DOHH2 (cell line): ENCODE results near the gene TNRC18.

Source experiments
- H3F3A ChIP-seq: fragments of 200-600 bp; sonication (generic), shearing (Covaris generic); 2 replicates; pipeline ENCODE4 v1.6.0; 2016; ENCODE audit warnings: antibody characterized with exemption, mild to moderate bottlenecking; ENCODE audit not compliant: control insufficient read depth, insufficient read depth
- H3K27ac ChIP-seq: fragments of 200-600 bp; sonication (generic); 2 replicates; pipeline ENCODE4 v1.5.1; 2014; ENCODE audit warnings: low read depth, mild to moderate bottlenecking, low read length, moderate library complexity
- H3K27me3 ChIP-seq: fragments of 200-600 bp; sonication (generic); 2 replicates; pipeline ENCODE4 v1.6.1; 2014; ENCODE audit warnings: mild to moderate bottlenecking, low read length, mixed read lengths; ENCODE audit not compliant: control insufficient read depth
- H3K36me3 ChIP-seq: fragments of 200-600 bp; sonication (generic); 2 replicates; pipeline ENCODE4 v1.6.1; 2014; ENCODE audit warnings: mild to moderate bottlenecking, low read length, moderate library complexity, mixed read lengths; ENCODE audit not compliant: control insufficient read depth
- H3K4me1 ChIP-seq: fragments of 200-600 bp; sonication (generic); 2 replicates; pipeline ENCODE4 v1.6.1; 2014; ENCODE audit warnings: mild to moderate bottlenecking, low read length, mixed read lengths; ENCODE audit not compliant: control insufficient read depth
- H3K4me2 ChIP-seq: fragments of 200-600 bp; sonication (generic); 2 replicates; pipeline ENCODE4 v1.6.0; 2014; ENCODE audit warnings: mild to moderate bottlenecking, low read length, moderate library complexity
- H3K4me3 ChIP-seq: fragments of 200-600 bp; sonication (generic); 2 replicates; pipeline ENCODE4 v1.5.1; 2014; ENCODE audit warnings: mild to moderate bottlenecking, low read length, mixed read lengths
- H3K79me2 ChIP-seq: fragments of 200-600 bp; sonication (generic); 2 replicates; pipeline ENCODE4 v1.6.1; 2014; ENCODE audit warnings: mild to moderate bottlenecking, low read length, mixed read lengths; ENCODE audit not compliant: control insufficient read depth
- H3K9me2 ChIP-seq: fragments of 200-600 bp; sonication (generic); replicated peaks from 2 replicates; pipeline ENCODE4 v1.6.1; 2014; ENCODE audit warnings: mild to moderate bottlenecking, low read length, mixed read lengths; ENCODE audit not compliant: control insufficient read depth
- H3K9me3 ChIP-seq: fragments of 200-600 bp; sonication (generic); 2 replicates; pipeline ENCODE4 v1.6.1; 2014; ENCODE audit warnings: antibody characterized with exemption, low read length, mixed read lengths; ENCODE audit not compliant: control insufficient read depth, insufficient read depth
- H4K20me1 ChIP-seq: fragments of 200-600 bp; sonication (generic); 2 replicates; pipeline ENCODE4 v1.6.0; 2014; ENCODE audit warnings: low read depth, mild to moderate bottlenecking, antibody characterized with exemption, low read length, moderate library complexity; ENCODE audit not compliant: control insufficient read depth, insufficient read depth
- EZH2phosphoT487 ChIP-seq: fragments of 200-600 bp; sonication (generic); IDR thresholded peaks from 2 replicates; pipeline ENCODE4 v1.6.1; 2017; ENCODE audit warnings: borderline replicate concordance, mild to moderate bottlenecking, antibody characterized with exemption, low read length, moderate library complexity, mixed read lengths
- TF ChIP-seq, protein P1 (sequence below): fragments of 200-600 bp; sonication (generic); IDR thresholded peaks from one replicate; pipeline ENCODE4 v1.5.1; 2014; ENCODE audit warnings: antibody characterized with exemption, mild to moderate bottlenecking, low read depth, low read length; ENCODE audit not compliant: poor library complexity, severe bottlenecking

The TNRC18 gene

GRCh38 chr7:5408777-5409176 lies 14.9 kb downstream of the TNRC18 start:
- Histone ChIP-seq H4K20me1 (peaks cover 5% of the 10 kb centered on the region; the same call in 1 of the 2 replicates), H3F3A (0 out of 2 replicates have a peak, but pooled peaks cover 5% of the 10 kb centered on the region), H3K4me3 (no peak overlapping the region), H3K4me1 (no peaks in the 10 kb centered on the region), H3K9me3 (no peaks in the 10 kb centered on the region), H3K79me2 (no peaks in the 10 kb centered on the region), H3K27ac (no peak overlapping the region), H3K4me2 (no peak overlapping the region), H3K9me2 (no peaks in the 10 kb centered on the region), H3K36me3 (no peaks in the 10 kb centered on the region), H3K27me3 (peaks cover 10% of the 10 kb centered on the region; the same call in 1 of the 2 replicates)
- TF ChIP-seq, protein P1, sequence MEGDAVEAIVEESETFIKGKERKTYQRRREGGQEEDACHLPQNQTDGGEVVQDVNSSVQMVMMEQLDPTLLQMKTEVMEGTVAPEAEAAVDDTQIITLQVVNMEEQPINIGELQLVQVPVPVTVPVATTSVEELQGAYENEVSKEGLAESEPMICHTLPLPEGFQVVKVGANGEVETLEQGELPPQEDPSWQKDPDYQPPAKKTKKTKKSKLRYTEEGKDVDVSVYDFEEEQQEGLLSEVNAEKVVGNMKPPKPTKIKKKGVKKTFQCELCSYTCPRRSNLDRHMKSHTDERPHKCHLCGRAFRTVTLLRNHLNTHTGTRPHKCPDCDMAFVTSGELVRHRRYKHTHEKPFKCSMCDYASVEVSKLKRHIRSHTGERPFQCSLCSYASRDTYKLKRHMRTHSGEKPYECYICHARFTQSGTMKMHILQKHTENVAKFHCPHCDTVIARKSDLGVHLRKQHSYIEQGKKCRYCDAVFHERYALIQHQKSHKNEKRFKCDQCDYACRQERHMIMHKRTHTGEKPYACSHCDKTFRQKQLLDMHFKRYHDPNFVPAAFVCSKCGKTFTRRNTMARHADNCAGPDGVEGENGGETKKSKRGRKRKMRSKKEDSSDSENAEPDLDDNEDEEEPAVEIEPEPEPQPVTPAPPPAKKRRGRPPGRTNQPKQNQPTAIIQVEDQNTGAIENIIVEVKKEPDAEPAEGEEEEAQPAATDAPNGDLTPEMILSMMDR = no peak
- TF ChIP-seq EZH2phosphoT487 = no peak

DNA sequence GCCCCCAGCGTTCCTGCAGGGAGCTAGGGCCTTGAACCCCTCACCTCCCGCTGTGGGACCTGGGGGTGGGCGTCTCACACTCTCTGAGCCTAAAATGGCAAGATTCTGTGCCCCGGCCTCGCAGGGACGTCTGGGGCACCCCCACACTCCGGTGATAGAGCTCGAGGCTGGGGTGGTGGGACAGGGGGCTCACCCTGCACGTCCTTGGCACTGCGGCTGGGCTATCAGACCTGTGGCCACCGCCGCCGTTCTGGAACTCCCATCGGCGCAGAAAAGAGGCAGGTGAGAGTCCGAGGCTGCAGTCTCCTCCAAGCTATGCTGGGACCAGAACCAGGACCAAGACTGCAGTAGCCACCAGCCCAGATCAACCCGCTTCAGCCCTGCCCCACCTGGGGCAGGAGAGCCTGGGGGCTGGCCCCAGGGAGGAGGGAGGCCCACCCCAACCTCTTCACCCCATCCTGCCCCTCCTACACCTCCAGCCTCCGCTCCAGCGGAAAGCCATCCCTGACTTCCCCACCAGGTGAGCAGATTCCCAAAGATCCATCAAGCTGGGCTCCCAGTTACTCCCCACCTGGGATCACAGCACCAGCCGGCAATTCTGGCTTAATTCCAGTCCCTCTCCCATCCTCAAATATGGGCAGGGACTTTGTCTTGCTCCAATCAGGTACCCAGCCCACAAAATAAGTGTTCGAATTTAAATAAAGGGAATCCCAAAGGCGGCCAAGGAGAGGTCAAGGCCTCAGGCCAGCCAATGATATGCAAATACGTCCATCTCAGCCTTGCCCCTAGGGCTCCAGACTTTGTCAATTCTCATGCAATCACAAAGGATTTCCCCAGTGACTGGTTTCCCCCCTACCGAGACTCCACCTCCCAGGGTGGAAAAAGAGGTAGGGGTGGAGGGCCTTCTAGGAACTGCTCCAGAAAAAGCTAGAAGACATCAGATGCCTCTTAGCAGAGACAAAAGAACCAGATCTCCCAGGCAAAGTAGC lies 16.4 kb downstream of the TNRC18 start:
- H3K4me3 ChIP-seq = no peak overlapping the region
- no peaks in the 10 kb centered on the region for H3F3A ChIP-seq
- no peaks in the 10 kb centered on the region for H3K9me2 ChIP-seq
- no peaks in the 10 kb centered on the region for H4K20me1 ChIP-seq
- no peaks in the 10 kb centered on the region for H3K9me3 ChIP-seq
- H3K4me1 ChIP-seq = no peaks in the 10 kb centered on the region
- no peak overlapping the region for H3K27ac ChIP-seq
- no peak for TF ChIP-seq EZH2phosphoT487
- TF ChIP-seq, protein P1 = no peak
- no peak overlapping the region for H3K4me2 ChIP-seq
- 0 out of 2 replicates have a peak, but pooled peaks cover 4% of the 10 kb centered on the region for H3K27me3 ChIP-seq
- H3K36me3 ChIP-seq = no peaks in the 10 kb centered on the region
- no peaks in the 10 kb centered on the region for H3K79me2 ChIP-seq

DNA sequence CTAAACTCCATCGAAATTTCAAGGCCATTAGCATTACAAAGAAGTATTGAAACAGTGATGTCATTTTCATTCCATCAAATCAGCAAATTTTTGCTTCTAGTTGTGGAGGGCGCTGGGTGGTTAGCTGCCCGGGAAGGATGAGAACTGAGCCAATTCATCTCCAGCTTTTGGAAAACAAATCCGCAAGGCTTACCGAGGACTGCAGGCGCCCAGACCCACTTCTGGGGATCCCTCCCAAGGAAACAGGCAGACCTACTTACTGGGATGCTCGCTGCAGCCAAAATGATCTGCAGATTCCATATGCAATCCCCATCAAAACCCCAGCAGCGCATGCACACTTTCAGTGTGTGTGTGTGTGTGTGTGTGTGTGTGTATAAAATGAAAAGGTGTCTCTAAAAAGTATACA lies 19.2 kb downstream of the TNRC18 start:
- Histone ChIP-seq H3K36me3 (no peaks in the 10 kb centered on the region), H3K4me2 (no peak overlapping the region), H3K9me2 (no peaks in the 10 kb centered on the region), H3K27ac (no peak overlapping the region), H3K4me3 (no peak overlapping the region), H3K4me1 (no peaks in the 10 kb centered on the region), H4K20me1 (no peaks in the 10 kb centered on the region), H3K79me2 (no peaks in the 10 kb centered on the region), H3K9me3 (no peaks in the 10 kb centered on the region), H3F3A (no peaks in the 10 kb centered on the region), H3K27me3 (no peaks in the 10 kb centered on the region)
- no peak for TF ChIP-seq EZH2phosphoT487
- TF ChIP-seq, protein P1 = no peak
